Erythroblast (primary cell): ENCODE results near the gene PTPRN2.

ENCODE experiments used
- DNase-seq, 2 experiments: peaks; one replicate each; lab custom pipeline; 2025; lab: John Stamatoyannopoulos, UW
- GATA1 ChIP-seq: IDR thresholded peaks from 2 replicates; pipeline ENCODE4 v1.6.1; 2011; ENCODE audit warnings: low read depth, mild to moderate bottlenecking, control low read depth, low read length, moderate library complexity
- POLR2A ChIP-seq: IDR thresholded peaks from 2 replicates; pipeline ENCODE4 v1.6.1; 2011; ENCODE audit warnings: mild to moderate bottlenecking, low read length

Gene PTPRN2

DNA sequence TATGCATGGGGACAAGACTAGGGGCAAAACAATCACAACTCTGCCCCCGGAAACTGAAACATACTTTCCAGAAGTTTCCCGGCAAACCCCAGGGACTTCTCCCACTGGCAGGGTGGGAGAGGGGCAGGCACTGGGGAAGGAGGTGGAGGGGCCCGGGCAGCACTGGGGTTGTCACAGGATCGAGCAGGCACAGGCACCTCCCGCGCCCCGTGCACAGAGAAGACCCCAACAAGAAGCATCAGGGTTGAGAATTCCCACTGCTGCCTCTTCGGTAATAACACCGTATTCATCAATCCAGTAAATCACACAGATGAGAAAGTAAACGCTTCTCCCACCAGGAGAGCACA, 490.5 kb downstream of the PTPRN2 start:
- no peak for DNase-seq
- TF ChIP-seq GATA1 (no peak), POLR2A (no peak)

- TF ChIP-seq POLR2A (no peak), GATA1 (no peak)
- DNase-seq = no peak
Measured at GRCh38 chr7:158096582-158096981, 491.0 kb downstream of the PTPRN2 start.

DNA sequence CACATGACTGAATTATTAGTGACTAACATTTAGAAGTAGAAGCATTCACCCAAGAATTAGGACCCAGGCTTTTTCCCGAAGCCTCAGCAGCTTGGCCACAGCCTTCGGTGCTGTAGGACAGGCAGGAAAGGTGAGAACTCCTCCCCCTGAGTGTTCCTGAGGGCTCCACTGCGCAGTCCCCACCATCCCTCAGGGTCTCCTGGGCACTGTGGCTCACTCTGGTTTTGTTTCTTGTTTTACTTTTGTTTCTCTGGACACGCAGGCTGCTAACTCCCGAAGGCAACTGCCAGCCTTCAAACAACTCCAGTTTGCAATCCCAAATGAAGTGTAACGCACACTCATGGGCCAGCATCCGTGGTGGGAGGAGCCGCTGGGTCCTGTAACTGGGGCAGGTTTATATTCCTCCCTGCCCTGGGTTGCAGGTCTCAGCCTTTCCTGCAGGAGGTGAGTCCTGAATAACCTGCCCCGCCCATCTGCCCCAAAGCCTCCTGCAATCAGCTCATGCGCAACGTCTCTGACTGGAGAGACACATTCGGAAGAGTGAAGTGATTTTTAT, 492.9 kb downstream of the PTPRN2 start:
- DNase-seq = no peak
- TF ChIP-seq GATA1 (no peak), POLR2A (no peak)

GRCh38 chr7:158094046-158094445, 493.6 kb downstream of the PTPRN2 start:
- DNase-seq = no peak
- no peak for TF ChIP-seq POLR2A
- no peak for TF ChIP-seq GATA1

DNA sequence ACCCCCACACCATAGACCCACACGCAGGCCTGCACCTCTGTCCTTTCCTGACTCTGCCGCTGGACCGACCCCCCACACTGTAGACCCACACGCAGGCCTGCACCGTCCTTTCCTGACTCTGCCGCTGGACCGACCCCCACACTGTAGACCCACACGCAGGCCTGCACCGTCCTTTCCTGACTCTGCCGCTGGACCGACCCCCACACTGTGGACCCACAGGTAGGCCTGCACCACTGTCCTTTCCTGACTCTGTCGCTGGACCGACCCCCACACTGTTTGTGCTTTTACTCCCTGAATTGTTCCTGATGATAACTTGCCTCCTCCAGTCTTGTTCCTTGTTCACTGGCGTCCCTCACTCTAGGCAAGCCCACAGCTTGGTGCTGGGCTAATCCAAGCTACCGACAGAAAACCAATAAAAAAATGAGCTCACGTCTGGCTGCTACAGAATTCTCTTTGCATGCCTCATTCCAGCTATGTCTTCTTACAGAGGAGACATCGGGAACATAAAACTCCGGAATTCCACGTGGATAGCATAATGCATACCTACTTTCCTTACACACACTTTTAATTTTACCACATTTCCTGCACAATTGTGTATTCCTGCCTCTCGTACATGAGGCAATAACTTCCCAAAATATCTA, 494.3 kb downstream of the PTPRN2 start:
- TF ChIP-seq POLR2A = no peak
- TF ChIP-seq GATA1 = no peak
- no peak for DNase-seq

DNA sequence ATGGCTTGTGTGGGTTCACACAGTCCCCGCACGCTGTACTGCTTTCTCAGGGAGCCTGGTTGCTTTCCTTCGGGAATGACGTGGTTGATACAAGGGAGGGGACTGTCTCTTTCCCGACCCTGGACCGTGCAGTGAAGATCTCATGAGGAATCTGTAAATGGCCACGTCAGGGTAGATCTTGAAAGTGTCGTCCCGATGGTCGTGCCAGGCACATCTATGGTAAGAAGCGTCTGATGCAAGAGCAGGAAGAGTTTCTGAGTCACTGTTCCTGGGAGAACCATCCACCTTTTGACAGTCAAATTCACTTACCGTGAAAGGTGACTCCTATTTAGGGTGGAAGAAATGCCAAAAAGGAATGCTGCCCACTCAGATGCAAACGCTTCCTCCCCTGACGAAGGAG, 500.4 kb downstream of the PTPRN2 start:
- no peak for TF ChIP-seq POLR2A
- no peak for TF ChIP-seq GATA1
- no peak for DNase-seq

- TF ChIP-seq POLR2A = no peak
- no peak for TF ChIP-seq GATA1
- no peak for DNase-seq
Measured at GRCh38 chr7:158085741-158086695, 501.6 kb downstream of the PTPRN2 start.

DNA sequence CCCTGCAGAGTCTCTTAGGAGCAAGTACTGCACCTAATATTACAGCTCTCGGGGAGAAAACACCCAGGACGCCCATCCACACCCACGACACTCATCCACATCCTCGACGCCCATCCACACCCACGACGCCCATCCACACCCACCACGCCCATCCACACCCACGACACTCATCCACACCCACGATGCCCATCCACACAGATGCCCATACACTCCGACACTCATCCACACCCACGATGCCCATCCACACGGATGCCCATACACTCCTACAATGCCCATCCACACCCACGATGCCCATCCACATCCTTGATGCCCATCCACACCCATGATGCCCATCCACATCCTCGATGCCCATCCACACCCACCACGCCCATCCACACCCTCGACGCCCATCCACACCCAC, 503.1 kb downstream of the PTPRN2 start:
- DNase-seq = no peak
- TF ChIP-seq POLR2A (no peak), GATA1 (no peak)

- TF ChIP-seq POLR2A = no peak
- TF ChIP-seq GATA1 = no peak
- DNase-seq = no peak
Measured at GRCh38 chr7:158083526-158084310, 503.9 kb downstream of the PTPRN2 start.

DNA sequence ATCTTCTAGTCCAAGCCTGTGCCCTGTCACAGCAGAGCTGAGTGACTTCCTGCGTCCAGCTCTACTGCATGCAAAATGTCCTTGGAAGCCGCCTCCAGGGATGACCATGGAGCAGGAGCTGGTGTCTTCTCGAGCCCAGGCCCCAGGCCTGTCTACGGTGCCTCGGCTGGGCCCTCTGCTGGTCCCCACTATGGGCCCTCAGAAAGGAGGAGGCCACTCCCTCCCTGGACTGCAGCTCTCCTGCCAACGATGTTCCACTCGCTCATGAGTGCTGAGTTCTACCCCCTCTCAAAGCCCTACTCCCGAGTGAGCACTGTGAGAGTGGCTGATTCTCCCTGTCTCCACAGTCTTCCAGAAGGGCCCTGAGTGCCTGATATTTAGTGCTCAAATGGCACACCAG, 504.9 kb downstream of the PTPRN2 start:
- TF ChIP-seq POLR2A (no peak), GATA1 (no peak)
- DNase-seq = no peak

DNA sequence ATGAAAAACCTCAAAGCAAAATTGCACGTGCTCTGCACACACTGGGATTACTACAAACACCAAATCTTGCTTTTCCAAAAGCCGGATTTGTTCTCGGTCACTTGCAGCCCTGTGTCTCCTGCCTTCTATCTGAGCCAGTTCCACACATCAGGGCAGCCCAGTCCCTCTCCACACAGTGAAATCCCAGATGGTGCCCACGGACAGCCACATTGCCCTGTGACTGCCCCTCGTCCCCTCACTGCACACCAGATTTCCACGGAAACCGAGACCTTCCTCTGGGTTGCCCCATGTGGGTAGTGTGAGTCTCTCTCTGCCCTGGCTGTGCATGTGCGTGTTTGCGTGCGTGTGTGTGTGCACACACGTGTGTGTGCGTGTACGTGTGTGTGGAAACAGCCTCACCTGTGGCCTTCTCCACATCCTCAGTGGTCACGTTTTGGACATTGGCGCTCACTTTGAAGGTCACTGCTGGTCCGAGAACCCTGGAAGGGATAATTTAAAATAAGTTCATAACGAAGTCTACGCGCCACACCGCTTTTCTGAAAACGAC, 506.7 kb downstream of the PTPRN2 start:
- no peak for DNase-seq
- TF ChIP-seq GATA1 (no peak), POLR2A (no peak)

- TF ChIP-seq GATA1 = no peak
- TF ChIP-seq POLR2A = no peak
- DNase-seq = no peak
Measured at GRCh38 chr7:158077934-158078910, 509.4 kb downstream of the PTPRN2 start.
